Measurements from ENCODE around the gene PCSK2.

DNA sequence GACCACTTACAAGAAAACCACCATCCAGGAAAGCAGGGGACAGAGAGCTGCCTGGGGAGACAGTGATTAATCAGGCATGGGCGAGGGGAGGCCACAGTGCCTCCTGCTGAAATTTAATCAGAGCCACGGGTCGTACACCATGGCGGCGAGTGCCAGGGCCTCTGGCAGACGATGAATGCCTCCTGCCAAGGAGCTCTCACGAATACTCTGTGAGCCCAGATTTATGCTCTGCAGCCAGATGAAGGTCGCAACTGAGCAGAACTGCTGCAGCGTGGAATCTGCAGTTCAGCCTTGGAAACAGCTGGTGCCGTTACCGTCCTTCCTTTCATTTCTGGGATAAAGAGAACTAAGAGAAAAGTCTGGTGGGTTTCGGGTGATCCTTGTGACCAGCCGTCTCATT lies 218.7 kb downstream of the PCSK2 start:
- TF ChIP-seq, protein P1, sequence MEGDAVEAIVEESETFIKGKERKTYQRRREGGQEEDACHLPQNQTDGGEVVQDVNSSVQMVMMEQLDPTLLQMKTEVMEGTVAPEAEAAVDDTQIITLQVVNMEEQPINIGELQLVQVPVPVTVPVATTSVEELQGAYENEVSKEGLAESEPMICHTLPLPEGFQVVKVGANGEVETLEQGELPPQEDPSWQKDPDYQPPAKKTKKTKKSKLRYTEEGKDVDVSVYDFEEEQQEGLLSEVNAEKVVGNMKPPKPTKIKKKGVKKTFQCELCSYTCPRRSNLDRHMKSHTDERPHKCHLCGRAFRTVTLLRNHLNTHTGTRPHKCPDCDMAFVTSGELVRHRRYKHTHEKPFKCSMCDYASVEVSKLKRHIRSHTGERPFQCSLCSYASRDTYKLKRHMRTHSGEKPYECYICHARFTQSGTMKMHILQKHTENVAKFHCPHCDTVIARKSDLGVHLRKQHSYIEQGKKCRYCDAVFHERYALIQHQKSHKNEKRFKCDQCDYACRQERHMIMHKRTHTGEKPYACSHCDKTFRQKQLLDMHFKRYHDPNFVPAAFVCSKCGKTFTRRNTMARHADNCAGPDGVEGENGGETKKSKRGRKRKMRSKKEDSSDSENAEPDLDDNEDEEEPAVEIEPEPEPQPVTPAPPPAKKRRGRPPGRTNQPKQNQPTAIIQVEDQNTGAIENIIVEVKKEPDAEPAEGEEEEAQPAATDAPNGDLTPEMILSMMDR (IDR thresholded peaks at IDR 0.05) = no peak
- TF ChIP-seq POLR2A (IDR thresholded peaks at IDR 0.05) = no peak

All from lower leg skin (tissue), 3 donors.